Measurements from ENCODE around the gene OXTR.

Gene OXTR

GRCh38 chr3:8712045-8712907, 57.1 kb downstream of the OXTR start:
- H3K36me3 ChIP-seq (ENCODE audit: control insufficient read depth, insufficient read depth, low read length): no peaks in the 10 kb centered on the region
- H3K4me1 ChIP-seq (ENCODE audit: control insufficient read depth, insufficient read depth, low read length): no peaks in the 10 kb centered on the region
- no peak overlapping the region for H3K27ac ChIP-seq (ENCODE audit: low read depth, low read length)
- no peaks in the 10 kb centered on the region for H3K27me3 ChIP-seq (ENCODE audit: control insufficient read depth, insufficient read depth, low read length)
- H3K4me3 ChIP-seq (ENCODE audit: low read length): no peak overlapping the region
- H3K9ac ChIP-seq (ENCODE audit: low read length): no peak overlapping the region

DNA sequence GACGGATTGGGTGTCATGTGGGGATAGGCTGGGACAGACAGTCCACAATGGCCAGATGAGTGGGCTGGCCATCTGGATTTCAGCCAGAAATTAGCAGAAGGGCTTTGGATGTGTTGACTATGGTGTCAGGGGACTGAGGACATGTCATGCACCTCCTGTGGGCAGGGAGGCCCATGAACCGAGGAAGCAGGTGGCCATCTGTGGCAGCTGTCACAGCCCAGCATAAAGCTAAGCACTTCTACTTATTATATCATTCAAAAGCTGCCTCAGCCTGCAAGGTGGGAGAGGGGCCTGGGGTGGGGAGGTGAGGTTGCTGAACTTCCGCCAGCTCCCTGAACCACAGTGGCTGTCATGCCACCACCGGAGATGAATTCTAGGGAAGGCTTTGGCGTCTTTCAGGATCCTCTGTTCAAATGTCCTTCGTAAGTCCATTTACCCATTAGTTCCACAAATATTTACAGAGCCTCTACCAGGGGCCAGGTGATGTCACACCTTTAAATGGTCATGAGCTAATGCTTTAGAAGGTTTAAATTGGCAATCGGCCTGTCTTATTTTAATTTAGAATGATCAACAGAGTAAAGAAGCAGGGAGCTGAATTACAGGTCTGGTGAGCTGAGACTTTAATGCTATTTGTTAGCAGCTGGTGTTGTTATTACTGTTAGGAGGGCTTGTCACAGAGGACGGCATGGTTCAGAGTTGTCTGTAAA, 59.5 kb downstream of the OXTR start:
- Histone ChIP-seq H3K4me3 (ENCODE audit: low read length) (no peak overlapping the region), H3K4me1 (ENCODE audit: control insufficient read depth, insufficient read depth, low read length) (no peaks in the 10 kb centered on the region), H3K27me3 (ENCODE audit: control insufficient read depth, insufficient read depth, low read length) (no peaks in the 10 kb centered on the region), H3K27ac (ENCODE audit: low read depth, low read length) (no peak overlapping the region), H3K9ac (ENCODE audit: low read length) (no peak overlapping the region), H3K36me3 (ENCODE audit: control insufficient read depth, insufficient read depth, low read length) (no peaks in the 10 kb centered on the region)

- Histone ChIP-seq H3K27ac (ENCODE audit: low read depth, low read length) (no peak overlapping the region), H3K27me3 (ENCODE audit: control insufficient read depth, insufficient read depth, low read length) (no peaks in the 10 kb centered on the region), H3K4me3 (ENCODE audit: low read length) (no peak overlapping the region), H3K4me1 (ENCODE audit: control insufficient read depth, insufficient read depth, low read length) (no peaks in the 10 kb centered on the region), H3K9ac (ENCODE audit: low read length) (no peak overlapping the region), H3K36me3 (ENCODE audit: control insufficient read depth, insufficient read depth, low read length) (no peaks in the 10 kb centered on the region)
These were observed 60.1 kb downstream of the OXTR start for GRCh38 chr3:8709287-8709686.

DNA sequence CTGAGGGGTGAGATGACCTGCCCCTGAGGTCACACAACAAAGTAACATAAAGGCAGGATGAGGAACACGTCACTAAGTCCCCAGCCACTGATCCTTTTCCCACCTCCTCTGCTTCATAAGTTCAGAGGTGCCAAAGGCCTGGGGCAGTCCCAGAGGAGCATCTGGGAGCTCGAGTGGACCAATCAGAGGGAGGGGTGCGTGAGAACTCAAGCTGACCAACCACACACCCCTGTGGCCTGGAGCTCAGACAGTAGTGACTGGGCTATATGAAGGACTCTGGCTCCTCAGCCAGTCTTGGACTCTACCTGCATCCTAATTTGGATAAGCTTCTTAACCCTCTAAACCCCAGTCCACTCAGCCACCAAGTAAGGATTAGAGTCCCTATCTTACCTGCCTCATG, 63.8 kb downstream of the OXTR start:
- H3K4me3 ChIP-seq (ENCODE audit: low read length): no peak overlapping the region
- H3K4me1 ChIP-seq (ENCODE audit: control insufficient read depth, insufficient read depth, low read length): no peaks in the 10 kb centered on the region
- no peaks in the 10 kb centered on the region for H3K27me3 ChIP-seq (ENCODE audit: control insufficient read depth, insufficient read depth, low read length)
- H3K9ac ChIP-seq (ENCODE audit: low read length): no peak overlapping the region
- no peak overlapping the region for H3K27ac ChIP-seq (ENCODE audit: low read depth, low read length)
- no peaks in the 10 kb centered on the region for H3K36me3 ChIP-seq (ENCODE audit: control insufficient read depth, insufficient read depth, low read length)

DNA sequence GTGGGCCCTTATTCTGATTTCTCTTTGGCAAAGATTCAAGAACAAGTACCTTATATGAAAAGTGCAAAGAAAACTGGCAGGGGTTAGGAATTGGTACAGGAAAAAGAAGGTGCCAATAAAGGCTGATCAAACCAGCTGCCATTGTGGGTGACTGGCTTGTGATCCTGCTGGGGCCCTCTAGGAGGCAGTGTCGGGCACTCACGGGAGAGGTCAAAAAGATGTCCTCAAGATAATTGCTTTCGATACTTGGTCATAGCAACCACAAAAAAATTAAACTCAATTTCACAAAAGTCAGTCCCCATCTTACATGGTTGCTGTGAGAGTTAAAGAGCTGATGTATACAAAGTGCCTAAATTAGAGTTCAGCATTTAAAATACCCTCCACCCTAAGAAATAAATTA, 66.9 kb downstream of the OXTR start:
- Histone ChIP-seq H3K4me3 (ENCODE audit: low read length) (no peak overlapping the region), H3K9ac (ENCODE audit: low read length) (no peak overlapping the region), H3K27ac (ENCODE audit: low read depth, low read length) (no peak overlapping the region), H3K36me3 (ENCODE audit: control insufficient read depth, insufficient read depth, low read length) (no peaks in the 10 kb centered on the region), H3K27me3 (ENCODE audit: control insufficient read depth, insufficient read depth, low read length) (no peaks in the 10 kb centered on the region), H3K4me1 (ENCODE audit: control insufficient read depth, insufficient read depth, low read length) (no peaks in the 10 kb centered on the region)
